Activated B cell treated with CpG ODN at 0.5 μM for 24 hours (primary cell): ENCODE results near the gene ZAP70. TPM values are rescaled to one million over a fixed set of nuclear protein-coding genes. Genes with fewer than 3 reads are reported as not detected.

ENCODE experiments used
- ATAC-seq: fragments of 200-7000 bp; cut with Tn5 transposase; one replicate; pipeline ENCODE4 v1.10.0; 2021; ENCODE audit warnings: low read depth, mild to moderate bottlenecking, moderate library complexity
- CTCF ChIA-PET: fragments of 350-600 bp; sonication (Branson Sonifier 250); formaldehyde crosslinking; loops from one replicate; lab custom pipeline; 2021; ENCODE audit warnings: antibody characterized with exemption; lab: Charles Lee
- POLR2A ChIA-PET: fragments of 350-600 bp; sonication (Branson Sonifier 250); formaldehyde crosslinking; loops from one replicate; lab custom pipeline; 2021; ENCODE audit warnings: antibody characterized with exemption; lab: Charles Lee
- DNase-seq: peaks from one replicate; pipeline ENCODE4 v3.0.0; 2022
- H3K27ac Mint-ChIP-seq: one replicate; pipeline ENCODE4 v1.8.0; 2020; ENCODE audit warnings: mixed read lengths
- H3K27me3 Mint-ChIP-seq: one replicate; pipeline ENCODE4 v1.8.0; 2021; ENCODE audit warnings: mixed read lengths
- H3K36me3 Mint-ChIP-seq: one replicate; pipeline ENCODE4 v1.8.0; 2021; ENCODE audit warnings: low read depth, mixed read lengths
- H3K4me1 Mint-ChIP-seq: one replicate; pipeline ENCODE4 v1.8.0; 2021; ENCODE audit warnings: mixed read lengths
- H3K4me3 Mint-ChIP-seq: one replicate; pipeline ENCODE4 v1.8.0; 2020; ENCODE audit warnings: mild to moderate bottlenecking, mixed read lengths
- H3K9me3 Mint-ChIP-seq: one replicate; pipeline ENCODE4 v1.8.0; 2020; ENCODE audit warnings: mixed read lengths
- CTCF ChIP-seq: fragments of 200-600 bp; IDR thresholded peaks from one replicate; pipeline ENCODE4 v1.8.0; 2022; ENCODE audit warnings: antibody characterized with exemption, mild to moderate bottlenecking
- intact Hi-C: fragments of 100-400 bp; cut with micrococcal nuclease; formaldehyde crosslinking; loops from one replicate; pipeline ENCODE4 v1.15.1; 2024
- total RNA-seq: library from RNA; stranded (reverse); gene quantifications from 2 replicates; pipeline ENCODE4 v1.2.3, GENCODE V29; 2022

Gene ZAP70
- total RNA-seq, 1 donor from 2014 or later = 4.8 TPM

DNA sequence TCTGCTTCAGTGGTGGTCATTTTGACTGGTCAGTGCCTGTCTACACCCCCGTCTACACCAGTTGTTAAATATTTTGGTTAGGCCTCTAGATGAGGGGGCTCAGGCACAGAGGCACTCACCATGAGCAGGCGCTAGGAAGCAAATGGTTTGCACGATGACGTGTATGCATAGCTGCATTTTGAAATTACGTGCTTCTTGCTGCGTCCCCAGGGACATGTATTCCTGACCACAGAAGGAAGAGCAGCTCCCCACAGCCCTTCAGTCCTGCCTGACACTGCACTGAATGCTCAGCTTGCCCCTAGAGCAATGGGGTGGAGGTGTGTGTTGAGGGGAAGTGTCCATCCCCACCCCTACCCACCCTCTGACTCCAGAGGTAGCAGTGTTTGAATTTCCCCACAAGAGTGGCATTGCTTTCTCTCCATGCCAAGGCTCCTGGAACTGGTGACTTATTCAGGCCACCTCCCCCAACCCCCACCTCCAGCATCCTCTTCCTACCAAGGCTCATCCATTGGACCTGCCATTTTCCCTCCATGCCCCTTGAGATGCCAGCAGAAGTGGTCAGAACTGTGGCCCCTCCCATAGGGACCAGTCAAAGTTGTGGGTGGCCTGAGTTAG is 11.4 kb upstream of the ZAP70 start:
- Mint-ChIP-seq H3K27me3 (peaks cover 2% of the 10 kb centered on the region), H3K4me1 (peaks cover 4% of the 10 kb centered on the region), H3K9me3 (no peaks in the 10 kb centered on the region), H3K36me3 (no peaks in the 10 kb centered on the region), H3K4me3 (no peak overlapping the region), H3K27ac (no peak overlapping the region)
- no peak for DNase-seq
- intact Hi-C loops = no loop called here
- TF ChIP-seq CTCF = no peak
- POLR2A ChIA-PET = no interaction called here
- CTCF ChIA-PET = interaction anchor here (0.7 to 6.8 kb wide), 3 partner anchors 12 to 683 kb away, joined by 3 to 123 read pairs (median 3); partner anchors contain the start of genes ANKRD36B and ZAP70
- no peak for ATAC-seq

DNA sequence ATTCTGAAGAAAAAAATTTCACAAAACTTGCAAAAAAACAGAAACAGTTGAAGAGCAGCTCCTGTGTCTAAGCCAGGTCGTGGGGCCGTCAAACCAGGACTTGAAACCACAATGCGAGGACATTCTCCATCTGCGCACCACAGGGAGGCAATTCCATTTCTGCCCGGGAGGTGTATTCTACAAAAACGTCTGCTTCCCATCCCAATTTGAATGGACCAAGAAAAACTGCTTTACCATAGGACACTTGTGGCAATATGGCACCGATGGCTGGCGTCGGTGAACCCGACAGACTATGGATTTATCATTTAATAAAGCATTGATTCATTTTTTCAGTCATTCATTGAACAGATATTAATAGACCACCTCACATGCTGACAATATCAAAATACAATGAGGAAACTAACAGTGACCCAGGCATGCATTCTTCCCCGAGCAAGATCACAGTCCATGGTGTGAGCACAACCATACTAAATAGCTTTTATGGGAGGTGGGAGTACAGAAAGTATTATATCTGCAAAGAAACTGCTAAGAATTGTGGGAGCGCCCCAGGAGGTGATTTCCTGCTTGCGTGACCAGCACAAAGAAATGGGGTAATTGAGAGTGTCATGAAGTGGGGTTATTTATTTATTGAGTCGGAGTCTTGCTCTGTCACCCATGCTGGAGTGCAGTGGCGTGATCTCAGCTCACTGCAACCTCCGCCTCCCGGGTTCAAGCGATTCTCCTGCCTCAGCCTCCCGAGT is 10.5 kb upstream of the ZAP70 start:
- no peaks in the 10 kb centered on the region for H3K4me1 Mint-ChIP-seq
- H3K4me3 Mint-ChIP-seq = no peak overlapping the region
- H3K27ac Mint-ChIP-seq = no peak overlapping the region
- ATAC-seq (no peak), DNase-seq (no peak)
- CTCF ChIA-PET = interaction anchor here (1.3 kb wide), 1 partner anchor 682 kb away, joined by 3 read pairs; no protein-coding TSS in a partner anchor
- H3K36me3 Mint-ChIP-seq = no peaks in the 10 kb centered on the region
- no peaks in the 10 kb centered on the region for H3K9me3 Mint-ChIP-seq
- POLR2A ChIA-PET = no interaction called here
- no peaks in the 10 kb centered on the region for H3K27me3 Mint-ChIP-seq
- intact Hi-C loops = no loop called here
- no peak for TF ChIP-seq CTCF

- peaks cover 5% of the 10 kb centered on the region for H3K27me3 Mint-ChIP-seq
- intact Hi-C loops = no loop called here
- POLR2A ChIA-PET = no interaction called here
- ATAC-seq (no peak), DNase-seq (no peak)
- no peak for TF ChIP-seq CTCF
- no peaks in the 10 kb centered on the region for H3K9me3 Mint-ChIP-seq
- no peak overlapping the region for H3K4me3 Mint-ChIP-seq
- H3K4me1 Mint-ChIP-seq = no peaks in the 10 kb centered on the region
- H3K36me3 Mint-ChIP-seq = no peaks in the 10 kb centered on the region
- CTCF ChIA-PET = no interaction called here
- no peak overlapping the region for H3K27ac Mint-ChIP-seq
Measured at GRCh38 chr2:97703741-97704140, 9.6 kb upstream of the ZAP70 start.

- Mint-ChIP-seq H3K36me3 (no peaks in the 10 kb centered on the region), H3K27me3 (peaks cover 8% of the 10 kb centered on the region), H3K27ac (no peak overlapping the region), H3K4me1 (peaks cover 2% of the 10 kb centered on the region), H3K9me3 (no peaks in the 10 kb centered on the region), H3K4me3 (no peak overlapping the region)
- no peak for DNase-seq
- TF ChIP-seq CTCF = no peak
- POLR2A ChIA-PET = interaction anchor here (0.7 kb wide), 1 partner anchor 690 kb away, joined by 9 read pairs; no protein-coding TSS in a partner anchor
- intact Hi-C loops = no loop called here
- CTCF ChIA-PET = no interaction called here
- no peak for ATAC-seq
Measured at GRCh38 chr2:97704989-97705388, 8.4 kb upstream of the ZAP70 start.

DNA sequence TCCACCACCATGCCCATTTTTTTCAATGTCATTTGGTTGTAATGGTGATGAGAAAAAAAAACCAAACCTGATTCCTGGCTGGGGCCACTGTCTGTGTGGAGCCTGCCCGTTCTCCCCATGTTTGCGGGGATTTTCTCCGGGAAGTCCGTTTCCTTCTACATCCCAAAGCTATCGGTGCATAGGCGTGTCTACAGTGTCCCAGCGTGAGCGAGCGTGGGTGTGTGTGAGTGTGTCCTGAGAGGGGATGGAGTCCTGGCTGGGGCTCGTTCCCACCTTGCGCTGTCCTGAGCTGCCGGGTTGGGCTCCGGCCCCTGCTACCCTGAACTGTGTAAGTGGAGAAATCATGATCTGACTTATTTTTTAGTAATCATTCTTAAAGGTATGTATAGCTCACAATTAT is 7.3 kb upstream of the ZAP70 start:
- CTCF ChIA-PET = interaction anchor here (0.8 kb wide), 1 partner anchor 679 kb away, joined by 3 read pairs; no protein-coding TSS in a partner anchor
- no peaks in the 10 kb centered on the region for H3K36me3 Mint-ChIP-seq
- no peak overlapping the region for H3K27ac Mint-ChIP-seq
- TF ChIP-seq CTCF = no peak
- no peak for ATAC-seq
- peaks cover 9% of the 10 kb centered on the region for H3K27me3 Mint-ChIP-seq
- peaks cover 3% of the 10 kb centered on the region for H3K4me1 Mint-ChIP-seq
- no peak for DNase-seq
- POLR2A ChIA-PET = no interaction called here
- no peak overlapping the region for H3K4me3 Mint-ChIP-seq
- H3K9me3 Mint-ChIP-seq = no peaks in the 10 kb centered on the region
- intact Hi-C loops = no loop called here
